H9 (cell line): Measurements from ENCODE around the gene SH3PXD2B. TPM values are rescaled to one million over a fixed set of nuclear protein-coding genes. Genes with fewer than 3 reads are reported as not detected.

ENCODE experiments used
- DNase-seq: peaks from one replicate; pipeline ENCODE4 v3.0.0-alpha.2; 2017
- H2AFZ ChIP-seq: one replicate; pipeline ENCODE4 v1.6.1; 2013; ENCODE audit warnings: mild to moderate bottlenecking, low read length, control low read depth, moderate library complexity
- H2AK5ac ChIP-seq: 2 replicates; pipeline ENCODE4 v1.6.1; 2013; ENCODE audit warnings: low read length, control low read depth, mixed read lengths; ENCODE audit not compliant: insufficient read length
- H2BK120ac ChIP-seq: one replicate; pipeline ENCODE4 v1.6.1; 2013; ENCODE audit warnings: low read depth, mild to moderate bottlenecking, low read length, control low read depth, inconsistent platforms; ENCODE audit not compliant: poor library complexity, severe bottlenecking
- H2BK12ac ChIP-seq: 2 replicates; pipeline ENCODE4 v1.6.1; 2013; ENCODE audit warnings: low read length, control low read depth, mixed read lengths, low read depth; ENCODE audit not compliant: insufficient read length
- H2BK15ac ChIP-seq: 2 replicates; pipeline ENCODE4 v1.6.1; 2013; ENCODE audit warnings: low read depth, low read length, control low read depth
- H2BK20ac ChIP-seq: one replicate; pipeline ENCODE4 v1.6.1; 2013; ENCODE audit warnings: low read depth, mild to moderate bottlenecking, low read length, control low read depth, inconsistent platforms; ENCODE audit not compliant: poor library complexity, severe bottlenecking
- H2BK5ac ChIP-seq: 2 replicates; pipeline ENCODE4 v1.6.1; 2013; ENCODE audit warnings: low read length, control low read depth, mixed read lengths; ENCODE audit not compliant: insufficient read length
- H3K14ac ChIP-seq: 2 replicates; pipeline ENCODE4 v1.6.1; 2013; ENCODE audit warnings: low read length, control low read depth; ENCODE audit not compliant: insufficient read depth
- H3K18ac ChIP-seq: 2 replicates; pipeline ENCODE4 v1.6.1; 2013; ENCODE audit warnings: low read depth, mild to moderate bottlenecking, mixed read lengths, low read length, control low read depth; ENCODE audit not compliant: insufficient read length
- H3K23ac ChIP-seq: 2 replicates; pipeline ENCODE4 v1.6.1; 2013; ENCODE audit warnings: low read length, control low read depth, mixed read lengths, low read depth; ENCODE audit not compliant: insufficient read length
- H3K23me2 ChIP-seq: 2 replicates; pipeline ENCODE4 v1.6.1; 2013; ENCODE audit warnings: low read depth, mild to moderate bottlenecking, mixed read lengths, low read length, control low read depth; ENCODE audit not compliant: insufficient read length, poor library complexity, severe bottlenecking
- H3K27ac ChIP-seq: 2 replicates; pipeline ENCODE4 v1.5.1; 2013; ENCODE audit warnings: low read length, control low read depth, mixed read lengths, low read depth; ENCODE audit not compliant: insufficient read length
- H3K27me3 ChIP-seq: 2 replicates; pipeline ENCODE4 v1.6.1; 2013; ENCODE audit warnings: low read length, control low read depth, inconsistent platforms; ENCODE audit not compliant: insufficient read depth
- H3K4ac ChIP-seq: 2 replicates; pipeline ENCODE4 v1.6.1; 2013; ENCODE audit warnings: low read depth, mild to moderate bottlenecking, control low read depth, inconsistent platforms, low read length, moderate library complexity
- H3K4me1 ChIP-seq: 2 replicates; pipeline ENCODE4 v1.6.1; 2013; ENCODE audit warnings: low read length, control low read depth, inconsistent platforms; ENCODE audit not compliant: insufficient read depth
- H3K4me2 ChIP-seq: 2 replicates; pipeline ENCODE4 v1.6.1; 2013; ENCODE audit warnings: low read length, control low read depth, mixed read lengths; ENCODE audit not compliant: insufficient read length, insufficient read depth
- H3K56ac ChIP-seq: 2 replicates; pipeline ENCODE4 v1.6.1; 2013; ENCODE audit warnings: low read depth, mild to moderate bottlenecking, mixed read lengths, low read length, control low read depth; ENCODE audit not compliant: insufficient read length
- H3K79me1 ChIP-seq: 2 replicates; pipeline ENCODE4 v1.6.1; 2013; ENCODE audit warnings: low read depth, mild to moderate bottlenecking, moderate library complexity, low read length, control low read depth, inconsistent platforms; ENCODE audit not compliant: insufficient read depth, poor library complexity, severe bottlenecking
- H3K79me2 ChIP-seq: 2 replicates; pipeline ENCODE4 v1.6.1; 2013; ENCODE audit warnings: low read length, control low read depth, inconsistent platforms; ENCODE audit not compliant: insufficient read depth
- H3K9ac ChIP-seq: 2 replicates; pipeline ENCODE4 v1.6.1; 2013; ENCODE audit warnings: low read length, control low read depth, mixed read lengths; ENCODE audit not compliant: insufficient read length; ENCODE audit errors: extremely low read depth
- H3K9me3 ChIP-seq: one replicate; pipeline ENCODE4 v1.6.1; 2013; ENCODE audit warnings: low read depth, low read length, inconsistent platforms; ENCODE audit not compliant: control insufficient read depth
- H3T11ph ChIP-seq: one replicate; pipeline ENCODE4 v1.6.1; 2013; ENCODE audit warnings: mild to moderate bottlenecking, low read length, control low read depth, inconsistent platforms
- H4K20me1 ChIP-seq: one replicate; pipeline ENCODE4 v1.6.1; 2013; ENCODE audit not compliant: control insufficient read depth, insufficient read length, insufficient read depth
- H4K5ac ChIP-seq: 2 replicates; pipeline ENCODE4 v1.6.1; 2013; ENCODE audit warnings: low read depth, mild to moderate bottlenecking, mixed read lengths, low read length, control low read depth; ENCODE audit not compliant: insufficient read length
- H4K8ac ChIP-seq: replicated peaks from 2 replicates; pipeline ENCODE4 v1.6.1; 2013; ENCODE audit warnings: low read length, control low read depth, mixed read lengths, low read depth; ENCODE audit not compliant: insufficient read length
- H4K91ac ChIP-seq: 2 replicates; pipeline ENCODE4 v1.6.1; 2013; ENCODE audit warnings: low read depth, mild to moderate bottlenecking, moderate library complexity, mixed read lengths, low read length, control low read depth; ENCODE audit not compliant: insufficient read length
- H3K27ac Mint-ChIP-seq, 3 experiments: 2 replicates in 2 of 3; 3 replicates in 1 of 3; pipeline ENCODE4 v1.8.0; 2020 to 2021; ENCODE audit warnings: mixed read lengths in 3 of 3, mild to moderate bottlenecking in 1 of 3, moderate library complexity in 1 of 3
- H3K27me3 Mint-ChIP-seq: 2 replicates; pipeline ENCODE4 v1.8.0; 2021; ENCODE audit warnings: low read depth, mild to moderate bottlenecking, moderate library complexity, mixed read lengths
- H3K36me3 Mint-ChIP-seq, 3 experiments: 2 replicates in 2 of 3; 3 replicates in 1 of 3; pipeline ENCODE4 v1.8.0; 2020 to 2021; ENCODE audit warnings: low read depth in 3 of 3, mixed read lengths in 3 of 3; ENCODE audit not compliant: insufficient read depth in 1 of 3
- H3K4me1 Mint-ChIP-seq, 2 experiments: 2 replicates each; pipeline ENCODE4 v1.8.0; 2020; ENCODE audit warnings: mixed read lengths in 2 of 2
- H3K4me3 Mint-ChIP-seq, 2 experiments: 2 replicates in 1 of 2; 3 replicates in 1 of 2; pipeline ENCODE4 v1.8.0; 2020 to 2021; ENCODE audit warnings: mild to moderate bottlenecking in 2 of 2, mixed read lengths in 2 of 2, moderate library complexity in 1 of 2
- H3K9me3 Mint-ChIP-seq, 2 experiments: 2 replicates in 1 of 2; 3 replicates in 1 of 2; pipeline ENCODE4 v1.8.0; 2020; ENCODE audit warnings: mild to moderate bottlenecking in 2 of 2, mixed read lengths in 2 of 2, moderate library complexity in 1 of 2
- CTCF ChIP-seq: fragments of 200-600 bp; sonication (generic); conservative IDR thresholded peaks from 3 replicates; pipeline ENCODE4 v1.8.0; 2021; ENCODE audit warnings: antibody characterized with exemption, mild to moderate bottlenecking
- WGBS: extraction: QIAGEN DNeasy Blood & Tissue Kit; methylation state at CpG from one replicate; pipeline ENCODE4 v1.1.7; 2013; ENCODE audit warnings: missing lambda C conversion rate, low lambda C conversion rate, mixed read lengths; ENCODE audit not compliant: insufficient read length; ENCODE audit errors: extremely low coverage; 5-methylcytosine and 5-hydroxymethylcytosine counted together
- total RNA-seq: library from RNA; stranded (reverse); gene quantifications from 2 replicates; pipeline ENCODE4 v1.2.1, GENCODE V29; 2021

Gene SH3PXD2B
- total RNA-seq, 1 experiment from 2014 or later = 49.0 TPM

DNA sequence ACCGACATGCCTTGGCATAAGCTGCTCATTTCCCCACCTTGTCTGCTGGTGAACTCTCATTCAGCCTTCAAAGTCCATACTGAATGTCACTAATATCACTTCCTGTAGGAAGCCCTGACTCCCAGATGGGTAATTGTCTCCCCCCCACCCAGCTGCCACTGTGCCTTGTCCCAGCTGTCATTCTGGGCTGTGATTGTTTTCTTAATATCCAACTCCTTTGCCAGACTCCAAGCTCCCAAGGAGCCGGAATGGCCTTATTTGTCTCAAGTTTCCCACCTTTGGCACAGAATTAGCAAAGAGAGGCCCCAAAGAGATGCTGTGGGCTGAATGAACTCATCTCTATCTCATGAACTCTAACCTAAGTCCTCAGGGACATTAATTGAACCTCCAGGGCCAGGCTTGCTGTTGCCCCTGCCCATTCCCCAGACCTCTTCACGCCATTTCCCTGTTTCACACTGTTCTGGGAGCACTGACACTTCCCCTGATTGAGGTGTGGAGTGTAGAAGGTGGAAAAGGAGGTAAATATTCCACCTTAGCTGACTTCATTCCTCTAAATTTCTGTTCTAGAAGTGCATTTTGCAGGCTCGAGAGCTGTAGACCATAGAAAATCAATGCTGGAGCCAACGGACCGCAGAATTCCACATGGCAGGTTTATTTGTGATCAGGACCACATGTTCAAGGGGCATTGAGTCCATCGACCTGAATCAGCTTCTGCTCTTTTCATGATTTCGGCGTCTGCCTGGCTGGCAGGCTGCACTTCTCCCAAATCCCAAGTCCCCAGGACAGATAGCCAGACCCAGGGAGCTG, 4.9 kb upstream of the SH3PXD2B start:
- Mint-ChIP-seq H3K4me1 (peaks cover 29 to 30% of the 10 kb centered on the region in 2 experiments), H3K27ac (no peak overlapping the region), H3K27me3 (peaks cover 27% of the 10 kb centered on the region), H3K36me3 (peaks cover 0 to 8% (median 0%) of the 10 kb centered on the region in 3 experiments; a peak in 2 of 7 replicates), H3K9me3 (peaks cover 5 to 6% of the 10 kb centered on the region in 2 experiments; a peak in 4 of 5 replicates), H3K4me3 (no peak overlapping the region)
- H3K4me1 ChIP-seq = no peaks in the 10 kb centered on the region
- no peak overlapping the region for H2BK12ac ChIP-seq
- no peak for TF ChIP-seq CTCF
- H3K14ac ChIP-seq = no peak overlapping the region
- no peak overlapping the region for H4K8ac ChIP-seq
- no peaks in the 10 kb centered on the region for H3K9me3 ChIP-seq
- no peak overlapping the region for H2BK5ac ChIP-seq
- H3K4me2 ChIP-seq = no peak overlapping the region
- no peak overlapping the region for H3K27ac ChIP-seq
- DNase-seq = no peak
- H3T11ph ChIP-seq = no peak overlapping the region
- H4K91ac ChIP-seq = no peak overlapping the region
- H3K56ac ChIP-seq = no peak overlapping the region
- H2BK20ac ChIP-seq = no peak overlapping the region
- H3K79me2 ChIP-seq = no peaks in the 10 kb centered on the region
- H3K79me1 ChIP-seq = no peaks in the 10 kb centered on the region
- H4K5ac ChIP-seq = no peak overlapping the region
- H2AK5ac ChIP-seq = no peak overlapping the region
- no peak overlapping the region for H3K18ac ChIP-seq
- H2AFZ ChIP-seq = no peak overlapping the region
- H3K23me2 ChIP-seq = no peaks in the 10 kb centered on the region
- H4K20me1 ChIP-seq = no peaks in the 10 kb centered on the region
- H3K9ac ChIP-seq = no peak overlapping the region
- no peak overlapping the region for H3K23ac ChIP-seq
- no peak overlapping the region for H2BK15ac ChIP-seq
- WGBS = no CpG with 5 or more reads among the region's 9 CpGs
- no peak overlapping the region for H3K4ac ChIP-seq
- no peaks in the 10 kb centered on the region for H3K27me3 ChIP-seq
- no peak overlapping the region for H2BK120ac ChIP-seq
